ENCODE measurements around the gene SLC35F1.

SLC35F1 gene

GRCh38 chr6:118318648-118319047, 411.6 kb downstream of the SLC35F1 start:
- FAIRE-seq: no peak

GRCh38 chr6:118319416-118319815, 412.4 kb downstream of the SLC35F1 start:
- no peak for FAIRE-seq

GRCh38 chr6:118319894-118320649, 413.0 kb downstream of the SLC35F1 start:
- no peak for FAIRE-seq

- no peak for FAIRE-seq
Measured at GRCh38 chr6:118320652-118321051, 413.6 kb downstream of the SLC35F1 start.

- no peak for FAIRE-seq
Measured at GRCh38 chr6:118324116-118324515, 417.1 kb downstream of the SLC35F1 start.

- no peak for FAIRE-seq
Measured at GRCh38 chr6:118325220-118325860, 418.3 kb downstream of the SLC35F1 start.

- no peak for FAIRE-seq
Measured at GRCh38 chr6:118326712-118327111, 419.6 kb downstream of the SLC35F1 start.

- no peak for FAIRE-seq
Measured at GRCh38 chr6:118327237-118327636, 420.2 kb downstream of the SLC35F1 start.

GRCh38 chr6:118333772-118334171, 426.7 kb downstream of the SLC35F1 start:
- FAIRE-seq: no peak

- FAIRE-seq: no peak
Measured at GRCh38 chr6:118334634-118335033, 427.6 kb downstream of the SLC35F1 start.

- FAIRE-seq: no peak
Measured at GRCh38 chr6:118335325-118335816, 428.3 kb downstream of the SLC35F1 start.

- no peak for FAIRE-seq
Measured at GRCh38 chr6:118344014-118344670, 437.1 kb downstream of the SLC35F1 start.

- FAIRE-seq: no peak
Measured at GRCh38 chr6:118350881-118351430, 443.9 kb downstream of the SLC35F1 start.

- no peak for FAIRE-seq
Measured at GRCh38 chr6:118353564-118353963, 446.5 kb downstream of the SLC35F1 start.

- FAIRE-seq: no peak
Measured at GRCh38 chr6:118354641-118355040, 447.6 kb downstream of the SLC35F1 start.

- no peak for FAIRE-seq
Measured at GRCh38 chr6:118356054-118356453, 449.0 kb downstream of the SLC35F1 start.

- no peak for FAIRE-seq
Measured at GRCh38 chr6:118356686-118357085, 449.6 kb downstream of the SLC35F1 start.

All from A204.1 (cell line).